SK-N-MC (cell line): ENCODE results near the gene SH2D3C.

ENCODE experiments used
- DNase-seq: peaks from one replicate; pipeline ENCODE4 v3.0.0-alpha.2; 2011; ENCODE audit warnings: low read depth, low spot score
- H3K27ac ChIP-seq: fragments of 200-600 bp; sonication (generic); 2 replicates; pipeline ENCODE4 v1.5.1; 2016; ENCODE audit warnings: mixed run types
- H3K36me3 ChIP-seq: fragments of 200-600 bp; sonication (generic); 2 replicates; pipeline ENCODE4 v1.6.1; 2017; ENCODE audit warnings: antibody characterized with exemption, low read length, mixed read lengths; ENCODE audit not compliant: insufficient read depth
- H3K4me3 ChIP-seq: fragments of 200-600 bp; sonication (generic); 2 replicates; pipeline ENCODE4 v1.5.1; 2016
- H3K9ac ChIP-seq: fragments of 200-600 bp; sonication (generic); 2 replicates; pipeline ENCODE4 v1.8.0; 2017; ENCODE audit warnings: mixed run types, mixed read lengths; ENCODE audit not compliant: insufficient read length
- H3K9me3 ChIP-seq: fragments of 200-600 bp; sonication (generic); 2 replicates; pipeline ENCODE4 v1.6.1; 2017; ENCODE audit warnings: low read depth, mild to moderate bottlenecking, antibody characterized with exemption, low read length, moderate library complexity, mixed read lengths
- EZH2 ChIP-seq: fragments of 200-600 bp; sonication (generic); IDR thresholded peaks from one replicate; pipeline ENCODE4 v1.6.1; 2017; ENCODE audit warnings: antibody characterized with exemption
- FOXP2 ChIP-seq: optimal IDR thresholded peaks from 2 replicates; pipeline ENCODE3; 2011; ENCODE audit warnings: mild to moderate bottlenecking, moderate library complexity; ENCODE audit not compliant: insufficient read depth; ENCODE audit errors: extremely low read length, control extremely low read depth
- POLR2AphosphoS5 ChIP-seq: IDR thresholded peaks from 2 replicates; pipeline ENCODE4 v1.6.1; 2012; ENCODE audit warnings: mild to moderate bottlenecking, low read depth, low read length, borderline replicate concordance

Gene SH2D3C, protein sequence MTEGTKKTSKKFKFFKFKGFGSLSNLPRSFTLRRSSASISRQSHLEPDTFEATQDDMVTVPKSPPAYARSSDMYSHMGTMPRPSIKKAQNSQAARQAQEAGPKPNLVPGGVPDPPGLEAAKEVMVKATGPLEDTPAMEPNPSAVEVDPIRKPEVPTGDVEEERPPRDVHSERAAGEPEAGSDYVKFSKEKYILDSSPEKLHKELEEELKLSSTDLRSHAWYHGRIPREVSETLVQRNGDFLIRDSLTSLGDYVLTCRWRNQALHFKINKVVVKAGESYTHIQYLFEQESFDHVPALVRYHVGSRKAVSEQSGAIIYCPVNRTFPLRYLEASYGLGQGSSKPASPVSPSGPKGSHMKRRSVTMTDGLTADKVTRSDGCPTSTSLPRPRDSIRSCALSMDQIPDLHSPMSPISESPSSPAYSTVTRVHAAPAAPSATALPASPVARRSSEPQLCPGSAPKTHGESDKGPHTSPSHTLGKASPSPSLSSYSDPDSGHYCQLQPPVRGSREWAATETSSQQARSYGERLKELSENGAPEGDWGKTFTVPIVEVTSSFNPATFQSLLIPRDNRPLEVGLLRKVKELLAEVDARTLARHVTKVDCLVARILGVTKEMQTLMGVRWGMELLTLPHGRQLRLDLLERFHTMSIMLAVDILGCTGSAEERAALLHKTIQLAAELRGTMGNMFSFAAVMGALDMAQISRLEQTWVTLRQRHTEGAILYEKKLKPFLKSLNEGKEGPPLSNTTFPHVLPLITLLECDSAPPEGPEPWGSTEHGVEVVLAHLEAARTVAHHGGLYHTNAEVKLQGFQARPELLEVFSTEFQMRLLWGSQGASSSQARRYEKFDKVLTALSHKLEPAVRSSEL

DNA sequence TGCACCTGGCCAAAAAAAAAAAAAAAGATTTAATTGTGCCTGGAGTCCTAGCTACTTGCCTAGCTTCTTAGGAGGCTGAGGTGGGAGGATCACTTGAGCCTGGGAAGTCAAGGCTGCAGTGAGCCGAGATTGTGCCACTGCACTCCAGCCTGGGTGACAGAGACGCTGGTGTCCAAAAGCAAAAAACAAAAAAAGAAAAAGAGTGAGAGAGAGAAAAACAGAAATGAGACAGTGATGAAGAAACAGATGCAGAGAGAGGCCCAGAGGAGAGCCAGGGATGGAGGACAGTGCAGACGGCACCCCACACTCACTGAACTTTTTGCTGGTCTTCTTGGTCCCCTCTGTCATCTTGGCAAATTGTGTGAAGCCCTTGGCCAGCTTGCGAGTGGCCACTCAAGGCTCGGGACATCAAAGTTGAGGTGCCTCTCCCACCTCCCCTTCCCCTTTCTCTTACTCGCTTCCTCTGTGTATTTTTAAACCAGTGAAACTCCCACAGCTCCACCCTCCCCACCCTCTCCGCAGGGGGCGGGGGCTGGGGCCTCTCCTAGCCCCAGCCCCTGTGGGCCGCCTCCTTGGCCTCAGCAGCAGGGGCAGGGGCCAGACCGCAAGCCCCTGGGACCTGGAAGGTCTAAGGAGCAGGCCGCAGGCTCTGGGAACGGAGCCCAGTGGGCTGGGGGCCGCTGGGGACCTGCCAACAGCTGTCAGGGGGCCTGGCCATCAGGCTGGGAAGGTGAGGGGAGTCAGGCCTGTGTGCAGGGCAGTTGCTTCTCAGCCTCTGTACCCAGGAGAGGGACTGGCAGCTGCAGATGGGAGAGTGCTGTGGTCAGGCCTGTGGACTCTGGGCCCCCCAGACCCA lies at the start of gene SH2D3C:
TSS of gene SH2D3C (minus strand) at position 387 of the 856 bp plus-strand sequence. CDS start at position 348, 39 bp downstream.
- no peak for TF ChIP-seq EZH2
- no peak for TF ChIP-seq POLR2AphosphoS5
- no peak for TF ChIP-seq FOXP2
- DNase-seq, result no peak
- Histone ChIP-seq H3K9ac (no peak within 1 kb of the TSS), H3K4me3 (no peak within 1 kb of the TSS), H3K9me3 (no peaks in the 10 kb centered on the region), H3K27ac (no peak within 1 kb of the TSS), H3K36me3 (no peaks in the 10 kb centered on the region)

DNA sequence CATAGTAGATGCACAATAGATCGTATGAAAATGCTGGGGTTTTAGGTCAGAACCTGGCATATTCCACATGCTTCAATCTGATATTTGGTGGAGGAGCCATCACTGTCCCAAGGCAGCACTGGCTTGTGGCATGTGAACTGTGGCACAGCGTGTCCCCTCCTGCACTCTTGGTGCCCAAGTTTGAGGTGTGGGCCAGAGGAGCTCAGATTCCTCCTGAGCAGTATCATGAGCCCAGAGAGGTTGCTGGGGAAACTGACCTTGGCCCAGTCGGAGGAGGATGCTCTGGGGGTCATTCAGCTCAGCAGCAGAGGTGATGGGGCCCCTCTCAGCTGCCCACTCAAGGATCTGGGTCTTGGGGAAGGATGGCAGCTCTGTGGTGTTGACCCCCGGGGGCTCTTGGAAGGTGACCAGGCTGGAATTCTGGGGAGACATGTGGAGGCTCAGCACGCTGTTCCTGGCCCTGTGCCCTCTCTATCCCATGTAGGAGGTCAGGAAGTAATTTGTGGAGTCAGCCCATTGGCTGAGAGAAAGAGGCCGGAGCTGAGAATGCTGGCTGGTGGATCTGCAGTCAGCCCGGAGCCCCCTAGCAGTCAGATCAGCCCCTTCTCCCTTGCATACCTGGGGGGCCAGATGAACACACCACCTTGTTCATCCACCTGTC lies 47.9 kb upstream of the SH2D3C start:
- Histone ChIP-seq H3K9ac (no peak overlapping the region), H3K27ac (no peak overlapping the region), H3K4me3 (no peak overlapping the region), H3K36me3 (peaks cover 6% of the 10 kb centered on the region; the same call in 1 of the 2 replicates), H3K9me3 (no peaks in the 10 kb centered on the region)
- TF ChIP-seq FOXP2 (no peak), POLR2AphosphoS5 (no peak), EZH2 (no peak)
- no peak for DNase-seq

DNA sequence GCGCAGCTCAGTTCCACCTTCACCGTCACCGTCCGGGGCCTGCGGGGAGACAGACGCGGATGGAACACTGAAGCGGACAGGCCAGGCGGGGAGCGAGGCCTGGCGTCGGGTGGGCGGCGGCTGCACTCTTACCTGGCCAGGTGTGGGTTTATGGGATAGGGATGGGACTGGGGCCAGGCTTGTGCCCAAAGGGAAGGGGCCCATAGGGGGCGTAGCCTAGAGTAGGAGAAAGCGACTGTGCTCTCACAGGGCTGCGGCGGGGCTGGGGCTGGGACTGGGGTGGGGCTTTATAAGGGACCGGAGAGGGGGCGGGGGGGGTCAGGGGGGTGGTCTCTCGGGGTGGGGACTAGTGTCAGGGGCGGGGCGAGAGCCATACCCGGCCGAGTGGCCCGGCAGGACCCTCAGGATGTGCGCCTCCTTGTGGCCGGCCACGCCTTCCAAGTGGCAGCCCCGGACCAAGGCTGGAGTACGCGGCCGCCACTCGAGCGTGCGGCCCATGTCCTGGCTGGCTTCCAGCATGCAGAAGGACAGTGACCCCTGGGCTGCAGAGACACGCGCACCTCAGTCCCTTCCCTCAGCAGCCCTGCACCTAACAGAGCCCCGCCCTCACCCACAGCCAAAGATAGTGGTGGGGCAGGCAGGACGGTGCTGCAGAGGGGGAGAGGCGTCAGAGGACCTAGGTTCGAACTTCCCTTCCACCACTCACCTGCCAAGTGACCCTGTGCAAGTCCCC lies 47.0 kb upstream of the SH2D3C start:
- TF ChIP-seq EZH2 (no peak), FOXP2 (no peak), POLR2AphosphoS5 (no peak)
- Histone ChIP-seq H3K4me3 (no peak overlapping the region), H3K9ac (no peak overlapping the region), H3K36me3 (peaks cover 6% of the 10 kb centered on the region; the same call in 1 of the 2 replicates), H3K27ac (no peak overlapping the region), H3K9me3 (no peaks in the 10 kb centered on the region)
- DNase-seq, result no peak

DNA sequence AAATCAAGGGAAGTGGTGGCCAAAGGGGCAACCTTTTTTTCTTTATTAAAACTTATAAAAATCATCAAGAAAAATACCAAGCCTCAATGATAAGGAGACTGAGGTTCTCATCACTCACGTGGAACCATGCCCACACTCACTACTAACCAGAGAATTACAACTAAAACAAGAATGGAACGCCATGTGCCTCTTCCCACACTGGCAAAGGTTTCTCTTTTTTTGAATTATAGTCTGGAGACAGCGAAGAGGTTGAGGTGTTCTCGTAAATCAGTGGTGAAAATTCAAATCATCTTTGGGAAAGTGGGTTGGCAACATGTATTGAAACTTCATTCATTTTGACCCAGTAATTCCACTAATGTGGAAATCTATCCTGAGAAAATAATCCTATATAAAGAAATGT lies 43.6 kb upstream of the SH2D3C start:
- H3K4me3 ChIP-seq, result no peak overlapping the region
- peaks cover 11% of the 10 kb centered on the region; the same call in 1 of the 2 replicates for H3K36me3 ChIP-seq
- H3K9me3 ChIP-seq, result no peaks in the 10 kb centered on the region
- H3K9ac ChIP-seq, result no peak overlapping the region
- DNase-seq, result no peak
- peak overlapping the region; percentile 68 for H3K27ac ChIP-seq
- TF ChIP-seq FOXP2, result no peak
- TF ChIP-seq POLR2AphosphoS5, result no peak
- no peak for TF ChIP-seq EZH2

DNA sequence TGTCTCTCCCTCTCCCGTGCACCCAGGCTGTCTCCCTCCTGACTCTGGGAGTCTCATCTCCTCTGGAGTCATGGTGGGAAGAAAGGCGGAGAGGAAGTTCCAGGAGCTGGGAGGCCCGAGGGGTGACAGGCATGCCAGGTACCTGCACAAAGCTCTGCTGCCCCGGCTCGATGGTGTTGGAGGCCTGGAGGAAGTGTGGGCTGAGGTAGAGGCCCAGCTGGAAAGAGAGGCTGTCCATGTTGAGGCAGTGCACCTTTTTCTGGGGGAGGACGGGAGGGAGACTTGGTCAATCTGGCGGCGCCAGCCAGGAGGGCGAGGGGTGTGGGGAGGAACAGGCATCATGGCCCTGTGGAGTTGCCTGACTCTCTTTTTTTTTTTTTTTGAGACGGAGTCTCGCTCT lies 40.1 kb upstream of the SH2D3C start:
- H3K36me3 ChIP-seq, result peaks cover 11% of the 10 kb centered on the region; the same call in 1 of the 2 replicates
- no peak for DNase-seq
- H3K27ac ChIP-seq, result no peak overlapping the region
- H3K4me3 ChIP-seq, result no peak overlapping the region
- no peaks in the 10 kb centered on the region for H3K9me3 ChIP-seq
- TF ChIP-seq FOXP2 (no peak), EZH2 (no peak), POLR2AphosphoS5 (no peak)
- H3K9ac ChIP-seq, result no peak overlapping the region

DNA sequence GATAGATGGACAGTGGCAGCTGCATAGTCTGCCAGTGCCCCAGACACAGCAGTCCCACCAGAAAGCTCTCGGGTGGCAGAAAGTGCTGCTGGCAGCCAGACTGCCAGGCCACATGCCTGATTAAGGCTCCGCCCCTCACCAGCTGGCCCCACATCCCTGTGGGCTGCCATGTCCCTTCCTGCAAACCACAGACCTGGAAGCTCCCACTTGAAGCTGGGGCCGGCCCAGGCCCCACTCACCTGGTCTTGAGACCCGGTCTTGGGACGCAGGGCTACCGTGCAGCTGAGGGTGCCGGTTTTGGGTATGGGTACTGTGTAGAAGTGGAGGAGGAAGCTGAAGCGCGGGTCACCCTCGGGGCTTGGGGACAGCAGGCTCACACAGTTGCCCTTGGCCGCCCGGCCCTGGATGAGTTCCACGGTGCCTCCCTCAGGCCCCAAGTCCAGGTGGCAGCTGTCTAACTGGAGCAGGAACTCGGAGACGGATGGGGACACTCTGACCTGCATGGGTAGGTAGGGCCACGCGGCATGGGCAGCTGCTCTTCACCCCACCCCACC lies 39.5 kb upstream of the SH2D3C start:
- Histone ChIP-seq H3K9ac (no peak overlapping the region), H3K9me3 (no peaks in the 10 kb centered on the region), H3K27ac (no peak overlapping the region), H3K4me3 (no peak overlapping the region), H3K36me3 (peaks cover 17% of the 10 kb centered on the region; the same call in 1 of the 2 replicates)
- no peak for DNase-seq
- TF ChIP-seq FOXP2 (no peak), EZH2 (no peak)

DNA sequence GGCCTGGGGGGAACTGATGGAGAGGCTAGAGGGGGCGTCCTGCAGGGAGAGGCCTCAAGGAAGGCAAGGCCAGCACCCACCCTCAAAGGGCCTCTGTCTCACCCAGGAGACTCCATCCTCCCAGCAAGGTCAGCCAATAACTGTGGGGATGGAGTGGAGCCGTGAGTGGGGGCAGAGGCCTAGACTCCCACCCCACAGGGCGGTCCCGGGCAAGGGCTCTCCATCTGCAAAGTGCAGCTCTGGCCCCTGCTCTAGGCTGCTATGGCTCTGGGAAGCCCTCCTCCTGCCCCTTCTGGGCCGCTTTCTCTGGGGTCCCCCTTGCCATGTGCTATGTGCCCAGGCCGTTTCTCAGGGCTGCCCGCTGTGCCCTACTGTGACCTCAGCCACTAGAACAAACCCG lies 38.3 kb upstream of the SH2D3C start:
- no peak for DNase-seq
- Histone ChIP-seq H3K36me3 (peaks cover 20% of the 10 kb centered on the region; the same call in 1 of the 2 replicates), H3K9me3 (no peaks in the 10 kb centered on the region), H3K27ac (no peak overlapping the region), H3K9ac (no peak overlapping the region), H3K4me3 (no peak overlapping the region)
- TF ChIP-seq EZH2, result no peak
- TF ChIP-seq FOXP2, result no peak
- no peak for TF ChIP-seq POLR2AphosphoS5
